Right lobe of liver (tissue), 4 donors: ENCODE results near the gene RPS5.
"Not testable (repeated sequence)": the region's sequence is repeated elsewhere in the genome, so short reads cannot be mapped to it uniquely, and the experiment has no call there.

ENCODE experiments used
- POLR2A ChIP-seq: fragments of 450-650 bp; IDR thresholded peaks from one replicate; pipeline ENCODE4 v1.6.1; 2017; ENCODE audit warnings: antibody characterized with exemption, mild to moderate bottlenecking
- TF ChIP-seq, protein P1 (sequence below), 4 donors: fragments of 200-600 bp in 3 of 4; fragments of 450-650 bp in 1 of 4; IDR thresholded peaks; one replicate each; pipeline versions ENCODE4 v1.5.1 to v1.8.0; 2016 to 2022; ENCODE audit warnings: antibody characterized with exemption in 4 of 4, mild to moderate bottlenecking in 2 of 4
- donor health status: DM: no; HTN: no; CAD: no.
- donor health status: DM: no; HTN: no; CAD: no.
- donor health status: DM: no; HTN: yes; CAD: no.

DNA sequence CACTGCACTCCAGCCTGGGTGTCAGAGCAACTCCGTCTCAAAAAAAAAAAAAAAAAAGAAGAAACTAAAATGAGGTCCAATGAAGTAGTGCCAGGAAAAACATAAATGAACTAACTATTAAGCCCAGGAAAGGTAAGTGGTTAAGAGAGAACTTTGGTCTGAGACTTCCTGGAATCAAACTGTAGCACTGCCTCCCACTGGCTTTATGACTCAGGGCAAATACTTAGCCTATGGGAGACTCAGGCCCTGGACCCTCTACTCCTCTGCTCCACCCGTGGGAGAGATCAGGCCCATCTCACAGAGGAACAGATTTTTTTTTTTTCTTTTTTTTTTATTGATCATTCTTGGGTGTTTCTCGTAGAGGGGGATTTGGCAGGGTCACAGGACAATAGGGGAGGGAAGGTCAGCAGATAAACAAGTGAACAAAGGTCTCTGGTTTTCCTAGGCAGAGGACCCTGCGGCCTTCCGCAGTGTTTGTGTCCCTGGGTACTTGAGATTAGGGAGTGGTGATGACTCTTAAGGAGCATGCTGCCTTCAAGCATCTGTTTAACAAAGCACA is 16.9 kb downstream of the RPS5 start:
- TF ChIP-seq, protein P1, sequence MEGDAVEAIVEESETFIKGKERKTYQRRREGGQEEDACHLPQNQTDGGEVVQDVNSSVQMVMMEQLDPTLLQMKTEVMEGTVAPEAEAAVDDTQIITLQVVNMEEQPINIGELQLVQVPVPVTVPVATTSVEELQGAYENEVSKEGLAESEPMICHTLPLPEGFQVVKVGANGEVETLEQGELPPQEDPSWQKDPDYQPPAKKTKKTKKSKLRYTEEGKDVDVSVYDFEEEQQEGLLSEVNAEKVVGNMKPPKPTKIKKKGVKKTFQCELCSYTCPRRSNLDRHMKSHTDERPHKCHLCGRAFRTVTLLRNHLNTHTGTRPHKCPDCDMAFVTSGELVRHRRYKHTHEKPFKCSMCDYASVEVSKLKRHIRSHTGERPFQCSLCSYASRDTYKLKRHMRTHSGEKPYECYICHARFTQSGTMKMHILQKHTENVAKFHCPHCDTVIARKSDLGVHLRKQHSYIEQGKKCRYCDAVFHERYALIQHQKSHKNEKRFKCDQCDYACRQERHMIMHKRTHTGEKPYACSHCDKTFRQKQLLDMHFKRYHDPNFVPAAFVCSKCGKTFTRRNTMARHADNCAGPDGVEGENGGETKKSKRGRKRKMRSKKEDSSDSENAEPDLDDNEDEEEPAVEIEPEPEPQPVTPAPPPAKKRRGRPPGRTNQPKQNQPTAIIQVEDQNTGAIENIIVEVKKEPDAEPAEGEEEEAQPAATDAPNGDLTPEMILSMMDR (IDR thresholded peaks at IDR 0.05), result not testable (repeated sequence)
- not testable (repeated sequence) for TF ChIP-seq POLR2A
